Esophagus squamous epithelium (tissue), 5 donors: ENCODE data around the gene UBE2L3. TPM values are rescaled to one million over a fixed set of nuclear protein-coding genes. Genes with fewer than 3 reads are reported as not detected.

Source experiments
- DNase-seq: peaks from one replicate; lab custom pipeline; 2025; lab: John Stamatoyannopoulos, UW
- H3K27ac ChIP-seq, 4 donors: fragments of 200-600 bp; sonication (generic); one replicate each; pipeline ENCODE4 v1.5.1; 2016 to 2019; ENCODE audit warnings: mild to moderate bottlenecking in 1 of 4
- H3K27me3 ChIP-seq, 4 donors: fragments of 200-600 bp; sonication (generic); 1 replicate in 3 of 4; 2 replicates in 1 of 4; pipeline versions ENCODE4 v1.5.1 to v1.6.0; 2017 to 2021; ENCODE audit warnings: antibody characterized with exemption in 1 of 4
- H3K36me3 ChIP-seq, 3 donors: fragments of 200-600 bp; sonication (generic); one replicate each; pipeline ENCODE4 v1.5.1; 2016 to 2019
- H3K4me1 ChIP-seq, 3 donors: fragments of 200-600 bp; sonication (generic); one replicate each; pipeline ENCODE4 v1.5.1; 2017 to 2019
- H3K4me3 ChIP-seq, 4 donors: fragments of 200-600 bp; sonication (generic); 1 replicate in 3 of 4; 2 replicates in 1 of 4; pipeline ENCODE4 v1.5.1; 2016 to 2019; ENCODE audit warnings: mild to moderate bottlenecking in 2 of 4, moderate library complexity in 1 of 4
- H3K9me3 ChIP-seq, 3 donors: fragments of 200-600 bp; sonication (generic); one replicate each; pipeline ENCODE4 v1.5.1; 2016 to 2019
- POLR2A ChIP-seq, 4 donors: fragments of 450-650 bp; IDR thresholded peaks; one replicate each; pipeline ENCODE4 v1.6.1; 2017; ENCODE audit warnings: antibody characterized with exemption in 4 of 4, mild to moderate bottlenecking in 4 of 4, moderate library complexity in 3 of 4
- WGBS, 2 donors: methylation state at CpG; one replicate each; pipeline ENCODE4 v1.1.5; 2018; 5-methylcytosine and 5-hydroxymethylcytosine counted together
- intact Hi-C: fragments of 100-400 bp; cut with DNase I; formaldehyde crosslinking; loops from one replicate; pipeline ENCODE4 v1.15.0; 2022
- small RNA-seq, 4 donors: library from RNA; depleted of rRNA; stranded (forward); fragments of <200 nt; gene quantifications; one replicate each; pipeline ENCODE3, GENCODE V24; 2016
- total RNA-seq, 4 donors: library from RNA; depleted of rRNA; stranded (reverse); fragments of >200 nt; gene quantifications; one replicate each; pipeline ENCODE4 v1.1.0, GENCODE V29; 2016
- TF ChIP-seq, protein P1 (sequence below), 6 experiments: fragments of 450-650 bp in 4 of 6; fragments of 200-600 bp in 2 of 6; sonication (generic) in 2 of 6; IDR thresholded peaks; one replicate each; pipeline ENCODE4 v1.5.1; 2016 to 2019; ENCODE audit warnings: antibody characterized with exemption in 6 of 6, mild to moderate bottlenecking in 4 of 6, moderate library complexity in 4 of 6
- donor health status: DM: yes; HTN: yes; CAD: no.

Gene UBE2L3
- total RNA-seq, 4 donors from 2014 or later = 34.7 to 53.8 (median 44.7) TPM

DNA sequence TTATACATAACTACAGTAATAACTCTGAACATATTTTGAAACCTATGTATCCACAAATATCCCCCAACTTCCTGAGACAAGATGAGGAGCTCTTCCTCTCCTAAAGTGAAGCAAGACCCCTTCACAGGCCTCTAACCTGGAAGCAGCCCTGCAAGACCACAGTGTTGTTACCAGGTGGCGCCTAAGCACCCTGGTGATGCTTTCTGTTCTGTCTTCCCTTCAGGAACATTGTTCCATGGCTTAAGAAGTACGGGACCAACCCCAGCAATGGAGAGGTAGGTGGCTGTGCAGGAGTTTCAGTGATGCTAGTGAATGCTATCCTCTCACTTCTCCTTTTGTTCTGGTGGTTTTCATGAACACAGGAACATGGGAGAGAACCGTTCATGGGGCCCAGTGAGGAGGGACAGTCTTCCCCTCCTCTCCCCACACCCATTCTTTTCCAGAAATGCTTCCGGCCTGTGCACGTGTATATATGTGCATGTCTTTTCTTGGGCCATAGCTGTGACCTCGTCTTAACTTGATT is 104.7 kb downstream of the UBE2L3 start:
- peaks cover 12 to 67% (median 39%) of the 10 kb centered on the region in 3 donors for H3K36me3 ChIP-seq
- TF ChIP-seq POLR2A (IDR thresholded peaks at IDR 0.05) = no peak
- TF ChIP-seq, protein P1, sequence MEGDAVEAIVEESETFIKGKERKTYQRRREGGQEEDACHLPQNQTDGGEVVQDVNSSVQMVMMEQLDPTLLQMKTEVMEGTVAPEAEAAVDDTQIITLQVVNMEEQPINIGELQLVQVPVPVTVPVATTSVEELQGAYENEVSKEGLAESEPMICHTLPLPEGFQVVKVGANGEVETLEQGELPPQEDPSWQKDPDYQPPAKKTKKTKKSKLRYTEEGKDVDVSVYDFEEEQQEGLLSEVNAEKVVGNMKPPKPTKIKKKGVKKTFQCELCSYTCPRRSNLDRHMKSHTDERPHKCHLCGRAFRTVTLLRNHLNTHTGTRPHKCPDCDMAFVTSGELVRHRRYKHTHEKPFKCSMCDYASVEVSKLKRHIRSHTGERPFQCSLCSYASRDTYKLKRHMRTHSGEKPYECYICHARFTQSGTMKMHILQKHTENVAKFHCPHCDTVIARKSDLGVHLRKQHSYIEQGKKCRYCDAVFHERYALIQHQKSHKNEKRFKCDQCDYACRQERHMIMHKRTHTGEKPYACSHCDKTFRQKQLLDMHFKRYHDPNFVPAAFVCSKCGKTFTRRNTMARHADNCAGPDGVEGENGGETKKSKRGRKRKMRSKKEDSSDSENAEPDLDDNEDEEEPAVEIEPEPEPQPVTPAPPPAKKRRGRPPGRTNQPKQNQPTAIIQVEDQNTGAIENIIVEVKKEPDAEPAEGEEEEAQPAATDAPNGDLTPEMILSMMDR (IDR thresholded peaks at IDR 0.05) = no peak
- no peaks in the 10 kb centered on the region for H3K27me3 ChIP-seq
- H3K27ac ChIP-seq = no peak overlapping the region
- intact Hi-C loops = no loop called here
- 59 to 79% methylated on average over 5 to 6 of the region's 6 CpGs for WGBS, 2 donors
- H3K9me3 ChIP-seq = no peaks in the 10 kb centered on the region
- H3K4me1 ChIP-seq = peaks cover 2 to 47% (median 7%) of the 10 kb centered on the region in 3 donors
- no peak for DNase-seq
- H3K4me3 ChIP-seq = no peak overlapping the region

Small RNAs within 50 kb of the gene (small RNA-seq; reads per million reads assigned to genes)
- gene MIR301B (0.50 to 2.5 (median 1.5) reads per million in 4 donors), gene RF00492 (0 reads per million in 4 donors), gene RN7SKP221 (0 reads per million in 4 donors)

Other genes with a start within 250 kb of the UBE2L3 start
- not detected for gene RIMBP3B, start 184.0 kb upstream of the UBE2L3 start, total RNA-seq
- 1 to 10 TPM; 3.3 to 5.2 (median 4.6) TPM for gene HIC2, start 150.3 kb upstream of the UBE2L3 start, total RNA-seq
- gene TMEM191C, start 100.3 kb upstream of the UBE2L3 start, total RNA-seq = 10 to 100 TPM in 1 of 4 donors, 1 to 10 TPM in 1, under 1 TPM in 2; 0.22 to 13.8 (median 4.7) TPM
- not detected for gene RIMBP3C, start 16.3 kb upstream of the UBE2L3 start, total RNA-seq
- gene YDJC, start 62.3 kb downstream of the UBE2L3 start, total RNA-seq = 10 to 100 TPM; 34.1 to 53.8 (median 39.6) TPM
- gene CCDC116, start 65.0 kb downstream of the UBE2L3 start, total RNA-seq = 1 to 10 TPM in 1 of 4 donors, not detected in 3; 1.9 TPM
- gene SDF2L1, start 74.6 kb downstream of the UBE2L3 start, total RNA-seq = 10 to 100 TPM; 19.6 to 29.7 (median 24.6) TPM
- gene PPIL2, start 98.3 kb downstream of the UBE2L3 start, total RNA-seq = 10 to 100 TPM; 20.9 to 53.6 (median 49.7) TPM
- gene YPEL1, start 168.1 kb downstream of the UBE2L3 start, total RNA-seq = 1 to 10 TPM in 3 of 4 donors, under 1 TPM in 1; 0.53 to 8.5 (median 3.0) TPM